Testis (tissue), 3 donors: ENCODE measurements around the gene AOC1. TPM values are rescaled to one million over a fixed set of nuclear protein-coding genes. Genes with fewer than 3 reads are reported as not detected.
A peak's percentile ranks its signal among the peaks of the same experiment; 100 is the strongest.
"Not testable (repeated sequence)": the region's sequence is repeated elsewhere in the genome, so short reads cannot be mapped to it uniquely, and the experiment has no call there.

ENCODE experiments used
- DNase-seq: peaks from one replicate; pipeline ENCODE4 v3.0.0-alpha.2; 2019
- H3K27ac ChIP-seq, 2 donors: fragments of 200-600 bp; sonication (generic); one replicate each; pipeline ENCODE4 v1.5.1; 2019
- H3K27me3 ChIP-seq: fragments of 200-600 bp; sonication (generic); one replicate; pipeline ENCODE4 v1.5.1; 2019
- H3K36me3 ChIP-seq: fragments of 200-600 bp; sonication (generic); one replicate; pipeline ENCODE4 v1.5.1; 2017; ENCODE audit warnings: low read depth; ENCODE audit errors: missing control alignments
- H3K4me1 ChIP-seq: fragments of 200-600 bp; sonication (generic); one replicate; pipeline ENCODE4 v1.5.1; 2019
- H3K4me3 ChIP-seq, 2 donors: fragments of 200-600 bp; sonication (generic); one replicate each; pipeline ENCODE4 v1.5.1; 2017 to 2019
- H3K9me3 ChIP-seq: fragments of 200-600 bp; sonication (generic); one replicate; pipeline ENCODE4 v1.5.1; 2017
- POLR2A ChIP-seq: fragments of 450-650 bp; IDR thresholded peaks from one replicate; pipeline ENCODE4 v1.6.1; 2017; ENCODE audit warnings: antibody characterized with exemption, mild to moderate bottlenecking, moderate library complexity
- WGBS, 2 donors: methylation state at CpG; one replicate each; pipeline ENCODE4 v1.1.5; 2018; 5-methylcytosine and 5-hydroxymethylcytosine counted together
- intact Hi-C: fragments of 100-400 bp; cut with DNase I; formaldehyde crosslinking; loops from one replicate; pipeline ENCODE4 v1.15.1; 2023; ENCODE audit warnings: low total_unique reads
- polyA plus RNA-seq: library from polyadenylated mRNA; stranded (reverse); fragments of 350-450 nt; fragmentation: Illumina TruSeq; extraction: RNeasy Lipid Tissue Mini Kit (QIAGEN cat#74804); gene quantifications from one replicate; pipeline ENCODE4 v1.2.3, GENCODE V29; 2014; ENCODE audit warnings: low read depth, low replicate concordance; ENCODE audit not compliant: insufficient read depth
- total RNA-seq, 2 donors: library from RNA; depleted of rRNA; stranded (reverse); fragments of >200 nt; gene quantifications; one replicate each; pipeline ENCODE4 v1.2.3, GENCODE V29; 2016
- TF ChIP-seq, protein P1 (sequence below), 3 experiments: fragments of 450-650 bp in 2 of 3; fragments of 200-600 bp in 1 of 3; sonication (generic) in 1 of 3; IDR thresholded peaks; one replicate each; pipeline ENCODE4 v1.5.1; 2016 to 2019; ENCODE audit warnings: antibody characterized with exemption in 3 of 3, mild to moderate bottlenecking in 2 of 3, moderate library complexity in 1 of 3

Gene AOC1
- total and polyA plus RNA-seq, 3 donors from 2014 or later, result 2.8 to 6.2 (median 4.5) TPM

DNA sequence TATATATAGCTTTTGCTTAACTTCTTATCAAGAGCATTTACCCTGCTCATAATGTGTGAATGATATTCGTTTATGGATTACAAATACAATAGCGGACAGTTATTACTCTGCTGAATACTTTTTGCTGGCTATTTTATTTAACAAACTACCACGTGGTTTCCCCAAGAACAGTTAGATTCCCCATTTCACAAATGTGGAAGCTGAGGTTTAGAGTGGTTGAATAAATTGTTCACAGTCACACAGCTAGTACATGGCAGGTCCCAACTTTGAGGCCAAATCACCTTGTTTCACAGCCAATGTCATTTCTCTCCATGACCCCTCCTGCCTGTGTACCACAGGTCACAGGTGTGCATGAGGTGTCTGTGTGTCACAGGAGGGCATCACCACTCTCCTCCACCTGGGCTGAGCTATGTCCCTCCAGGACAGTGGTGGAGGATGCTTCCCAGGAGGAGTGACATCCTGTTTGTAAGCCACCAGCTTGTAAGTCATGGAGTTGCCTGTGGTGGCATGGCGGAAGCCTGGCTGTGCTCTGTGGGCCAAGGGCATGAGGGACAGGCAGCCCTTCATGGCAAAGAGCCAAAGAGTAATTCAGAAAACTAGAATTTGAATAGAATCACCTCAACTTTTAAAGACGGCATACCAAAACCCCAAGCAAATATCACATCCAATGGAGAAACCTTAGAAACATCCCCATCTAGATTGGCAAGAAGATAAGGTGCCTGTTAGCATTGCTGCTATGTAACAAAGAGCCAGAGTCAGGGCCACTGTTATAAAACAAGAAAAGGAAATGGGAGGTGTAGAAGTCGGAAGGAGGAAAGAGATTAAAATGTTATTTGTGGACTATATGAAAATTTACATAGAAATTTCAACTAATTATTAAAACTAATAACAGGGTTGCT lies 51.9 kb downstream of the AOC1 start:
- TF ChIP-seq POLR2A, result no peak
- TF ChIP-seq, protein P1, sequence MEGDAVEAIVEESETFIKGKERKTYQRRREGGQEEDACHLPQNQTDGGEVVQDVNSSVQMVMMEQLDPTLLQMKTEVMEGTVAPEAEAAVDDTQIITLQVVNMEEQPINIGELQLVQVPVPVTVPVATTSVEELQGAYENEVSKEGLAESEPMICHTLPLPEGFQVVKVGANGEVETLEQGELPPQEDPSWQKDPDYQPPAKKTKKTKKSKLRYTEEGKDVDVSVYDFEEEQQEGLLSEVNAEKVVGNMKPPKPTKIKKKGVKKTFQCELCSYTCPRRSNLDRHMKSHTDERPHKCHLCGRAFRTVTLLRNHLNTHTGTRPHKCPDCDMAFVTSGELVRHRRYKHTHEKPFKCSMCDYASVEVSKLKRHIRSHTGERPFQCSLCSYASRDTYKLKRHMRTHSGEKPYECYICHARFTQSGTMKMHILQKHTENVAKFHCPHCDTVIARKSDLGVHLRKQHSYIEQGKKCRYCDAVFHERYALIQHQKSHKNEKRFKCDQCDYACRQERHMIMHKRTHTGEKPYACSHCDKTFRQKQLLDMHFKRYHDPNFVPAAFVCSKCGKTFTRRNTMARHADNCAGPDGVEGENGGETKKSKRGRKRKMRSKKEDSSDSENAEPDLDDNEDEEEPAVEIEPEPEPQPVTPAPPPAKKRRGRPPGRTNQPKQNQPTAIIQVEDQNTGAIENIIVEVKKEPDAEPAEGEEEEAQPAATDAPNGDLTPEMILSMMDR (IDR thresholded peaks at IDR 0.05), result no peak
- no peaks in the 10 kb centered on the region for H3K36me3 ChIP-seq
- intact Hi-C loops, result loop anchor here (5.0 kb wide), 1 partner anchor 83 kb away; no protein-coding TSS in a partner anchor
- peaks cover 15% of the 10 kb centered on the region for H3K4me1 ChIP-seq
- no peak overlapping the region for H3K4me3 ChIP-seq
- H3K27me3 ChIP-seq, result no peaks in the 10 kb centered on the region
- 78 to 83% methylated on average over 6 of the region's 6 CpGs for WGBS, 2 donors
- no peak overlapping the region for H3K27ac ChIP-seq
- no peaks in the 10 kb centered on the region for H3K9me3 ChIP-seq
- DNase-seq, result no peak

DNA sequence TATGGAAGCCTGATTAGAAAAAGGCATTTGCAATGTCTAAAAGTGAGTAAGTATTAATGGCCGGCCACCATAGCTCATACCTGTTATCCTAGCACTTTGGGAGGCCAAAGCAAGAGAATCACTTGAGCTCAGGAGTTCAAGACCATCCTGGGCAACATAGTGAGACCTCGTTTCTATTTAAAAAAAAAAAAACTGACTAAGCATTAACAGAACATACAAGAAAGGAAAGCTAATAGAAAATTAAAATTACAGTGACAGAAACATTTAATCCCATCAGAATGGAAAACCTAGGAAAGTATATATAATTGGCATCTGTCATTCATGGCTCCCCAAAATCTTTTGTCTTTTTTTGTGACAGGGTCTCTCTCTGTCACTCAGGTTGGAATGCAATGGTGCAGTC lies 55.9 kb downstream of the AOC1 start:
- no peak overlapping the region for H3K27ac ChIP-seq
- H3K36me3 ChIP-seq, result no peaks in the 10 kb centered on the region
- TF ChIP-seq, protein P1 (IDR thresholded peaks at IDR 0.05), result no peak
- TF ChIP-seq POLR2A, result no peak
- WGBS, 2 donors, result 78 to 93% methylated on average over 2 of the region's 2 CpGs
- H3K4me3 ChIP-seq, result no peak overlapping the region
- DNase-seq, result no peak
- intact Hi-C loops, result no loop called here
- no peaks in the 10 kb centered on the region for H3K9me3 ChIP-seq
- H3K27me3 ChIP-seq, result no peaks in the 10 kb centered on the region
- H3K4me1 ChIP-seq, result peaks cover 16% of the 10 kb centered on the region

DNA sequence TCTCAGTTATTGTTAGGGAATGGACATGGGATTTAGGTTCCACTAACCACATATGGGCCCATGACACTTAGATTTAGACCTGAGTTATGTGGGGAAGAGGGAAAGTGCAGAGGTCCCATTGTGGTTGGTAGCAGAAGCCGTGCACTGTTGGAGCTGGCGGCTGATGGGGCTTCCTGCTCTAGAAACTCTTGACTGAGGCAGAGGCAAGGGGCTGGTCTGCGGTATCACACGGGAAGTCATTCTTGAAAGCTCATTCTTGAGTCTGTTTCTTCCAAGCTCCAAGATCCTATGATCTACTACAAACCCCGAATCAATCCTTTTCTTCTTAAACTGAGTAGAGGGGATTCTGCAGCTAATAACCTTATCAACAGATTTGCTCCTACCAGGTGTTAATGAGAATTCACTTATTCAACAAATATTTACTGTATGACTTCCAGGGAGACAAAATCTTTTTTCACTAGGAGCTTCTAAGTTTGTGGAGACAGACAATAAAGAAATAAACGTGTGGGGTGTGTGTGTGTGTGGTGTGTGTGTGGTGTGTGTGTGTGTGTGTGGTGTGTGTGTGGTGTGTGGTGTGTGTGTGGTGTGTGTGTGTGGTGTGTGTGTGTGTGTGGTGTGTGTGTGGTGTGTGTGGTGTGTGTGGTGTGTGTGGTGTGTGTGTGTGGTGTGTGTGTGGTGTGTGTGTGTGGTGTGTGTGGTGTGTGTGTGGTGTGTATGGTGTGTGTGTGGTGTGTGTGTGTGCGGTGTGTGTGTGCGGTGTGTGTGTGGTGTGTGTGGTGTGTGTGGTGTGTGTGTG lies 57.1 kb downstream of the AOC1 start:
- TF ChIP-seq, protein P1 (IDR thresholded peaks at IDR 0.05), result no peak
- TF ChIP-seq POLR2A, result no peak
- H3K27me3 ChIP-seq, result no peaks in the 10 kb centered on the region
- H3K36me3 ChIP-seq, result no peaks in the 10 kb centered on the region
- no peak overlapping the region for H3K4me3 ChIP-seq
- H3K4me1 ChIP-seq, result peaks cover 23% of the 10 kb centered on the region
- intact Hi-C loops, result no loop called here
- no peak overlapping the region for H3K27ac ChIP-seq
- no peaks in the 10 kb centered on the region for H3K9me3 ChIP-seq
- DNase-seq, result no peak
- WGBS, 2 donors, result 81 to 83% methylated on average over 6 to 8 of the region's 8 CpGs

DNA sequence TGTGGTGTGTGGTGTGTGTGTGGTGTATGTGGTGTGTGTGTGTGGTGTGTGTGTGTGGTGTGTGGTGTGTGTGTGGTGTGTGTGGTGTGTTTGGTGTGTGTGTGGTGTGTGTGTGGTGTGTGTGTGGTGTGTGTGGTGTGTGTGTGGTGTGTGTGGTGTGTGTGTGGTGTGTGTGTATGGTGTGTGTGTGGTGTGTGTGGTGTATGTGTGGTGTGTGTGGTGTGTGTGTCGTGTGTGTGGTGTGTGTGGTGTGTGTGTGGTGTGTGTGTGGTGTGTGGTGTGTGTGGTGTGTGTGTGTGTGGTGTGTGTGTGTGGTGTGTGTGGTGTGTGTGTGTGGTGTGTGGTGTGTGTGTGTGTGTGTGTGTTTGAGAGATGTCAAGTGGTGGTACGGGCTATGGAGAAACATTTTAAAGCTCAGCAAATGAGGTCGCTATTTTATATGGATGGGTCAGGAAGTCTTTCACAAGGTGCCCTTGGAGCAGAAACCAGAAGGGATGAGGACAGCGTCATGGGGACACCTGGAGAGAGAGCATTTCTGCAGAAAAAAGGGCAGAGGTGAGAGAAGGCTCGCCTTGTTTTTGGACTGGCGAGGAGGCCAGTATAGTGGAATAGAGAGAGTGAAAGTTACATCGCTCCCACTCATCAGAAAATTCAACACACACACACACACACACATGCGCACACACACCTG lies 58.1 kb downstream of the AOC1 start:
- H3K36me3 ChIP-seq, H3K9me3 ChIP-seq, DNase-seq, H3K4me3 ChIP-seq, H3K27me3 ChIP-seq, intact Hi-C loops: not testable (repeated sequence)
- Histone ChIP-seq H3K4me1 (peaks cover 23% of the 10 kb centered on the region), H3K27ac (peak overlapping the region in 1 of 2 donors; percentile 48)
- WGBS, 2 donors, result 71 to 75% methylated on average over 8 of the region's 8 CpGs

DNA sequence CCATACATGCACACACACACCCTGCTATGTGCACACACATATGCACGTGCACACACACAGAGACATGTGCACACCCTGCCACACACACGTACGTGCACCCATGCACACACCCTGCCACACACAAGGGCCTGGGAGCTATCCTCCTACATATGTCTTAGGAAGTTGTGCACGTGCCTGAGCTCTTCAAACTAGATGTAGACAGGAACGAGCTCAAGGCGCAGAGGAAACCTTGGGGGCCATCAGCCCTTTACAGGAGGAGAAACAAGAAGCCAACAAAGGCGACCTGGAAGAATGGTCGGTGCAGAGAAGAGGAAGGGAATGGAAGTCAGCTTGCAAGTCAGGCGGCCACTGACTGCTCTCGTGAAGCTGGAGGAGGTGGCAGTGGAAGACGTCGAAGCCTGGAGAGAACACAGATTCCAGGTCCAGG lies 58.7 kb downstream of the AOC1 start:
- no peaks in the 10 kb centered on the region for H3K9me3 ChIP-seq
- no peaks in the 10 kb centered on the region for H3K36me3 ChIP-seq
- DNase-seq, result no peak
- no peak for TF ChIP-seq POLR2A
- TF ChIP-seq, protein P1 (IDR thresholded peaks at IDR 0.05), result no peak
- intact Hi-C loops, result no loop called here
- 48 to 51% methylated on average over 10 to 12 of the region's 12 CpGs for WGBS, 2 donors
- no peaks in the 10 kb centered on the region for H3K27me3 ChIP-seq
- peak overlapping the region; percentile 48 to 76 for H3K27ac ChIP-seq
- no peak overlapping the region for H3K4me3 ChIP-seq
- peaks cover 23% of the 10 kb centered on the region for H3K4me1 ChIP-seq
